AG10803 (cell line): ENCODE results near the gene CACNA2D4.

Experiments
- DNase-seq: peaks from one replicate; pipeline ENCODE4 v3.0.0; 2010; ENCODE audit warnings: low read depth
- H3K4me3 ChIP-seq: 2 replicates; pipeline ENCODE4 v1.5.1; 2011; ENCODE audit warnings: mild to moderate bottlenecking, low read length, control low read depth
- CTCF ChIP-seq: conservative IDR thresholded peaks from 2 replicates; pipeline ENCODE4 v1.5.1; 2011; ENCODE audit warnings: mild to moderate bottlenecking, low read length, control low read depth, inconsistent platforms

CACNA2D4 gene

DNA sequence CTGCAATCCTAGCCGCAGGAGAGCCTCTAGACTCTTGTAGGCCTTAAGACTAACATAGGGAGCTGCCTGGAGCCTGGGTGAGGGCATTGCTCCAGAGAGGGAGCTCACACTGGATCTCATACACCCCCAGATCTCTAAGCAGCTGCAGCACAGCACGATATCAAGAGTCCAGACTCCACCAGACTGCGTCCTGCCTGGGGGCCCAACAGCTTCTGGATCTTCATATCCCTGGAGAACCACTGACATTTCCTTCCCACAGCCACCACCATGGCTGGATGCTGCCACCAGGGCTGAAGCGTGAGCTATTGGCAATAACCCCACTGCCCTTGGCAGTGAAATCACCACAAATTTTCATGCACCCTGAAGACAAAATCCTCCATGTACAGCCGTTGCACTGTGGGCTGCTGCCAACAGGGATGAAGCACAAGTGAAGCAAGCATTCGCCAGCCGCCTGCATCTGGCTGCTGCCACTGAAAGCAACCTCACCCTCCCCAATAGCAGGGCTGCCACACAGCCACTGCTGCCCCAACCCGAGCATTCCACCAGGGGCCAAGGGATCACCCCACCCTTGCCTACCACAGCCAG lies 28.2 kb downstream of the CACNA2D4 start:
- no peak overlapping the region for H3K4me3 ChIP-seq
- no peak for TF ChIP-seq CTCF
- DNase-seq: no peak

GRCh38 chr12:1888923-1889322 lies 29.5 kb downstream of the CACNA2D4 start:
- TF ChIP-seq CTCF: no peak
- H3K4me3 ChIP-seq: no peak overlapping the region
- DNase-seq: no peak

DNA sequence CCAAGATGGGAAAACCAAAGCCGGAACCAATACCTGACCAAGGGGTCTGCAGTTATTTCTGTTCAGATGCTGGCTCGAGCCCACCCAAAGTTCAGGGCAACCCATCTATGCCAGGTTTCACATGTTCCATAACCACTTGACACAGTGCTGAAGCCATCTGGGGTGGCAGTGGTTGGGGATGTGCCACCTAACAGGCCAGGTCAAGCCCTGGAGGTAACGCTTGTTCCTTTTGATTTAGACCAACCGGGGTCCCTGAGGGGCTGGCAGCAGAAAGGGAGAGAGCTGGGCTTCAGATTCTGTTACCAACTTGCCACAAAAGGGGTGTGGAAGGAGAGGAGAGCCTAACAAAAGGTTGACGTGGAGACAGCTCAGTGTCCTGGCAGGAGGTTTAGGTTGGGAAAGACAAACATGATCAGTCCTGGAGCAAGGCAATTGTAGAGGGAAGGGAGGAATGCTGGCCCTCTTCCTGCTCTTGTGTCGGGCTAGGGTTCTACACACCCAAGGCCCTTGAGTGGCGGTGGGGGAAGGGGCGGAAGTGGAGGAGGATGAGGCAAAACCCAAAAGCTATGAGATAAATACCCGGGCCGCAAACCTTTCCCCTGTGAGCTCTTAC lies 31.9 kb downstream of the CACNA2D4 start:
- DNase-seq: no peak
- no peak for TF ChIP-seq CTCF
- H3K4me3 ChIP-seq: no peak overlapping the region

DNA sequence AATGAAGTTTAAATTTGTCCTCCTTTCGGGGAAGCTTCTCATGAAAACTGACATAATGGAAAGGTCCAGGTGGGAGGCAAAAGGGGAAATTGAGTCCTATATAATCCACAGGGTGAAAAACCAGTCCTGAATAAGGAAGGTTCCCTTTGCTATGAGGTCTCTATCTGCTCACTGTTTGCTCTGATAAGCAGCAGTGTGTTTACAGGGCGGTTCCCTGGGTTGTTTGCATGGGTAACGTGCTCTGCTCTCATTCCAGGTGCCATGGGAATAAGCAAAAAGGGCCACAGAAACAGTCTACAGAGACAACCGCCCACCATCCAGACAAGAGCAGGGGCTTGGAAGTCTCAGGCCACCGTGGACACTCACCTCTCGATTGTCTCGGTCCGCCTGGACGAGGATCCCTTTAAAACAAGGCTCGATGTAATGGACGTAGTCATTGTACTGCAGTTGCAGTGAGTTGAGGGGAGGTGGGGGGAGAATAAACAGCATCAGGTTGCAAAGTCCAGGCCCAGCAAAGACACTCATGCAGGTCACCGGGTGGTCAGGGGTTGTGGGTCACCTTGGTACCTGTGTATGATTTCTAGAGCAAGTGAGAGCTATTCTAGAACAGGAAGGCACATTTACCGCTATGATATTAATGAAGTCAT lies 32.7 kb downstream of the CACNA2D4 start:
- H3K4me3 ChIP-seq: no peak overlapping the region
- no peak for TF ChIP-seq CTCF
- DNase-seq: no peak

DNA sequence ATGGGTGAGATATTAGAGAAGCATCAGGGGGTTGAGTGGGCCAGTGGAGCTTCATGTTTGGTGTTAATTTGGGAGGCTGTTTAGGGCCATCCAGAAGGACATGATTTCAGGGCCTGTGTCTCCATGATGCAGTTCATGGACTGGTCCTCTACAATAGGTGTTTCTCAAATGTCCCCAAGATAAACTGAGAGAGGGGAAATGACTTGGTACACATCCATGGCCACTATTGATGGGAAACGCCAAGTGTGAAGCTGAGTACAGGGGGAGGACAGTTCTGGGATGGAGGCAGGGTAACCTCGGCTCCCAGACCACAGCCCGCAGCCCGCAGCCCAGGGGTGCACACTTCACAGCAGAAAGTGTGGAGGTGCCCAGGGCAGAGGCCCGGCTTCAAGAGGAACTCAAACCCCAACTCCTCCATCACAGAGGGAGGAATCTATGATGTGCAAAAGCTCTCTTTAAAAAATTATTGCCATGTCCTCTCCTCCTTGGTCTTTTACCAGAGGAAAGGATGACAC lies 33.3 kb downstream of the CACNA2D4 start:
- no peak for DNase-seq
- TF ChIP-seq CTCF: no peak
- no peak overlapping the region for H3K4me3 ChIP-seq

DNA sequence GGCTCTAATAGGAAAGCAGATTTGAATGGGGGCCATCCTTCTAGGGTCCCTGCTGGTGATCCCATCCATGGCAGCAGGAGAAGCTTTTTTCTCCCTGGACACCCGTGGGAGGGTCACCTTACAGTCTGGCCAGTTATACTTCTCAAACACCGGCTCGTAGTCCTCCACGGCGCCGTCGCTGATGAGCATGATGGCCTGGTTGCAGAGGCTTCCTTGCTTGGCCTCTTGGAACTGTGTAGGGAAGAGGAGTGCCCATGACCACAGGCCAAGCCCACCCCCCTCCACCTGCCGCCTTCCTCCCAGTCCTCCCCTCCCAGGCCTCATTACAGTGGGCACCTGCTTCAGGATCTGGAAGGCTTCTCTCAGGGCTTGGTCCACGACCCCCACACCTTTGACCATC lies 33.8 kb downstream of the CACNA2D4 start:
- no peak for DNase-seq
- H3K4me3 ChIP-seq: no peak overlapping the region
- no peak for TF ChIP-seq CTCF

DNA sequence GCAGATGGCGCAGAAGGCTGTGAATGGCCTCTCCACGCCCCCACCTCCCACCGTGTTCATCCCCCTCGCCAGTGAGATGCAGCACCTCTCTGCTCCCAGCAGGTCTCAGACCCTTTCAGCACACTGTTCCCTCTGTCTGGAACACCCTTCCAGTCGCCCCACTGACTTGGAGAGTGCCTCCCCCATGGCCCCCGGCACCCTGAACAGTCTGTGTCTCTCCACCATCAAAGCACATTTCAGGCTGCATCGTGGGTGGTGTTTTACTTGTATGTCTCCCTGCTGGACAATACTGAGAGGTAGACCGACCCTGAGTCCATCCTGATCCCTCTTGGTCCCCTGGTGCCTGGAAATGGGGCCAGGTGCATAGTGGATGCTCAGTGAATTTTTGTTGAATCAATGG lies 34.9 kb downstream of the CACNA2D4 start:
- no peak for DNase-seq
- H3K4me3 ChIP-seq: no peak overlapping the region
- no peak for TF ChIP-seq CTCF
